Measurements from ENCODE around the gene RGS4. TPM values are rescaled to one million over a fixed set of nuclear protein-coding genes. Genes with fewer than 3 reads are reported as not detected.

Gene RGS4
- total and polyA plus RNA-seq, 2 of the 13 experiments (the other 11 are each of a cell fraction or from before 2014, with no cell fraction given) = not detected

GRCh38 chr1:163102590-163102989 is 33.4 kb downstream of the RGS4 start:
- BruUV-seq (replicated peaks) = no TSS peak
- Histone ChIP-seq H3K79me2 (ENCODE audit: insufficient read depth, low read length) (no peaks in the 10 kb centered on the region), H3K36me3 (replicated peaks in 1 of 2; ENCODE audit: control insufficient read depth in 1 of 2, insufficient read depth in 2 of 2, low read length in 2 of 2) (no peaks in the 10 kb centered on the region), H3K27me3 (ENCODE audit: control insufficient read depth in 1 of 2, insufficient read depth in 2 of 2, low read length in 2 of 2) (no peaks in the 10 kb centered on the region), H2AFZ (ENCODE audit: low read length) (no peak overlapping the region), H3K4me3 (replicated peaks in 1 of 3; ENCODE audit: insufficient read depth in 1 of 3, low read depth in 2 of 3, low read length in 3 of 3) (no peak overlapping the region), H3K4me2 (ENCODE audit: low read depth, low read length) (no peak overlapping the region), H3K9me3 (ENCODE audit: low read length) (no peaks in the 10 kb centered on the region), H3K9ac (ENCODE audit: insufficient read depth, low read depth, low read length) (no peak overlapping the region), H3K4me1 (ENCODE audit: insufficient read depth, low read length) (no peaks in the 10 kb centered on the region), H4K20me1 (ENCODE audit: insufficient read depth, low read length) (no peaks in the 10 kb centered on the region), H3K27ac (ENCODE audit: extremely low read length, insufficient read depth, low read length) (no peak overlapping the region)
- no peak for ATAC-seq
- WGBS (ENCODE audit: low lambda C conversion rate) = 0% methylated on average over 1 of the region's 1 CpG
- DNase-seq (ENCODE audit: low spot score) = no peak
- intact Hi-C loops (cut with micrococcal nuclease; ENCODE audit: unreplicated experiment) = no loop called here
- in situ Hi-C loops (cut with HindIII; ENCODE audit: extremely low pct_ligation_motif_present, low pct_unique_long_range_greater_than_20kb) = no loop called here
- TF ChIP-seq JUND (CRISPR knock-in tag; IDR thresholded peaks at IDR 0.05) = no peak
- TF ChIP-seq ZNF570 (CRISPR knock-in tag; IDR thresholded peaks at IDR 0.05; ENCODE audit: borderline replicate concordance) = no peak
- FAIRE-seq = no peak
- CTCF ChIA-PET (ENCODE audit: low intra/inter-chr PET ratio, low total read pairs) = no interaction called here
- POLR2A ChIA-PET = no interaction called here

- ChIA-PET POLR2A (no interaction called here), CTCF (ENCODE audit: low intra/inter-chr PET ratio, low total read pairs) (no interaction called here)
- WGBS (ENCODE audit: low lambda C conversion rate) = 1% methylated on average over 4 of the region's 4 CpGs
- Histone ChIP-seq H3K4me1 (ENCODE audit: insufficient read depth, low read length) (no peaks in the 10 kb centered on the region), H3K9me3 (ENCODE audit: low read length) (no peaks in the 10 kb centered on the region), H3K27ac (ENCODE audit: extremely low read length, insufficient read depth, low read length) (no peak overlapping the region), H4K20me1 (ENCODE audit: insufficient read depth, low read length) (no peaks in the 10 kb centered on the region), H3K79me2 (ENCODE audit: insufficient read depth, low read length) (no peaks in the 10 kb centered on the region), H3K4me3 (replicated peaks in 1 of 3; ENCODE audit: insufficient read depth in 1 of 3, low read depth in 2 of 3, low read length in 3 of 3) (no peak overlapping the region), H3K9ac (ENCODE audit: insufficient read depth, low read depth, low read length) (no peak overlapping the region), H2AFZ (ENCODE audit: low read length) (no peak overlapping the region), H3K4me2 (ENCODE audit: low read depth, low read length) (no peak overlapping the region), H3K27me3 (ENCODE audit: control insufficient read depth in 1 of 2, insufficient read depth in 2 of 2, low read length in 2 of 2) (no peaks in the 10 kb centered on the region), H3K36me3 (replicated peaks in 1 of 2; ENCODE audit: control insufficient read depth in 1 of 2, insufficient read depth in 2 of 2, low read length in 2 of 2) (no peaks in the 10 kb centered on the region)
- intact Hi-C loops (cut with micrococcal nuclease; ENCODE audit: unreplicated experiment) = no loop called here
- BruUV-seq (replicated peaks) = no TSS peak
- no peak for FAIRE-seq
- in situ Hi-C loops (cut with HindIII; ENCODE audit: extremely low pct_ligation_motif_present, low pct_unique_long_range_greater_than_20kb) = no loop called here
- no peak for DNase-seq (ENCODE audit: low spot score)
- ATAC-seq = no peak
- TF ChIP-seq ZNF142 (CRISPR knock-in tag; IDR thresholded peaks at IDR 0.05) (no peak), ESRRA (CRISPR knock-in tag; IDR thresholded peaks at IDR 0.05; ENCODE audit: low read depth) (no peak), REL (CRISPR knock-in tag; conservative IDR thresholded peaks at IDR 0.05) (no peak), TIGD3 (CRISPR knock-in tag; IDR thresholded peaks at IDR 0.05; ENCODE audit: borderline replicate concordance) (no peak), ZNF446 (CRISPR knock-in tag; IDR thresholded peaks at IDR 0.05) (no peak), POLR2AphosphoS5 (IDR thresholded peaks at IDR 0.05; ENCODE audit: low read depth, low read length) (no peak), TERF1 (CRISPR knock-in tag; IDR thresholded peaks at IDR 0.05) (no peak), ZNF501 (CRISPR knock-in tag; IDR thresholded peaks at IDR 0.05) (no peak)
These were observed 35.4 kb downstream of the RGS4 start for GRCh38 chr1:163104385-163105099.

Data from HepG2 (cell line).